GM23338 (cell line): ENCODE data around the gene CENPV. TPM values are rescaled to one million over a fixed set of nuclear protein-coding genes. Genes with fewer than 3 reads are reported as not detected.
A peak's percentile ranks its signal among the peaks of the same experiment; 100 is the strongest.
"Not testable (repeated sequence)": the region's sequence is repeated elsewhere in the genome, so short reads cannot be mapped to it uniquely, and the experiment has no call there.

Experiments
- ATAC-seq: fragments of 200-7000 bp; cut with Tn5 transposase; 3 replicates; pipeline ENCODE4 v1.9.1; 2020
- DNase-seq: peaks from one replicate; pipeline ENCODE4 v3.0.0-alpha.2; 2015; ENCODE audit warnings: low spot score
- H2AFZ ChIP-seq: fragments of 200-600 bp; sonication (generic); 2 replicates; pipeline ENCODE4 v1.8.0; 2016; ENCODE audit warnings: antibody characterized with exemption, mild to moderate bottlenecking, moderate library complexity
- H3F3A ChIP-seq: fragments of 200-600 bp; sonication (generic); replicated peaks from 2 replicates; pipeline ENCODE4 v1.8.0; 2017; ENCODE audit warnings: antibody characterized with exemption, mixed run types, low read depth
- H3K27ac ChIP-seq: fragments of 200-600 bp; sonication (generic); 2 replicates; pipeline ENCODE4 v1.6.1; 2016; ENCODE audit warnings: low read depth
- H3K27me3 ChIP-seq: fragments of 200-600 bp; sonication (generic); 2 replicates; pipeline ENCODE4 v1.8.0; 2016; ENCODE audit warnings: mild to moderate bottlenecking, mixed run types, moderate library complexity; ENCODE audit not compliant: insufficient read depth
- H3K36me3 ChIP-seq: fragments of 200-600 bp; sonication (generic); 2 replicates; pipeline ENCODE4 v1.8.0; 2016; ENCODE audit warnings: mild to moderate bottlenecking; ENCODE audit not compliant: insufficient read depth
- H3K4me1 ChIP-seq: fragments of 200-600 bp; sonication (generic); 2 replicates; pipeline ENCODE4 v1.8.0; 2016; ENCODE audit warnings: mild to moderate bottlenecking, moderate library complexity; ENCODE audit not compliant: insufficient read depth
- H3K4me2 ChIP-seq: fragments of 200-600 bp; sonication (generic); 2 replicates; pipeline ENCODE4 v1.7.1; 2017; ENCODE audit warnings: mixed run types
- H3K4me3 ChIP-seq: fragments of 200-600 bp; sonication (generic); 2 replicates; pipeline ENCODE4 v1.6.1; 2016; ENCODE audit warnings: mixed run types
- H3K79me2 ChIP-seq: fragments of 200-600 bp; sonication (generic); replicated peaks from 2 replicates; pipeline ENCODE4 v1.8.0; 2017; ENCODE audit warnings: mild to moderate bottlenecking; ENCODE audit not compliant: insufficient read depth
- H3K9me2 ChIP-seq: fragments of 200-600 bp; sonication (generic); 2 replicates; pipeline ENCODE4 v1.8.0; 2017; ENCODE audit not compliant: insufficient read depth
- H4K20me1 ChIP-seq: fragments of 200-600 bp; sonication (generic); replicated peaks from 2 replicates; pipeline ENCODE4 v1.8.0; 2017; ENCODE audit warnings: mild to moderate bottlenecking; ENCODE audit not compliant: insufficient read depth
- H3K27ac Mint-ChIP-seq: 2 replicates; pipeline ENCODE4 v1.8.0; 2020; ENCODE audit warnings: inconsistent platforms, mild to moderate bottlenecking, moderate library complexity, mixed read lengths
- H3K27me3 Mint-ChIP-seq: 3 replicates; pipeline ENCODE4 v1.8.0; 2022; ENCODE audit warnings: low read depth, mild to moderate bottlenecking, moderate library complexity, mixed read lengths, inconsistent platforms; ENCODE audit not compliant: insufficient read depth, poor library complexity
- H3K36me3 Mint-ChIP-seq: 3 replicates; pipeline ENCODE4 v1.8.0; 2021; ENCODE audit warnings: low read depth, mild to moderate bottlenecking, inconsistent platforms, moderate library complexity, mixed read lengths
- H3K4me1 Mint-ChIP-seq: 3 replicates; pipeline ENCODE4 v1.8.0; 2020; ENCODE audit warnings: mild to moderate bottlenecking, inconsistent platforms, mixed read lengths
- H3K4me3 Mint-ChIP-seq: 3 replicates; pipeline ENCODE4 v1.8.0; 2021; ENCODE audit warnings: moderate library complexity, mild to moderate bottlenecking, inconsistent platforms, mixed read lengths
- H3K9me3 Mint-ChIP-seq: 3 replicates; pipeline ENCODE4 v1.8.0; 2020; ENCODE audit warnings: moderate library complexity, mild to moderate bottlenecking, inconsistent platforms, mixed read lengths
- polyA plus RNA-seq: library from polyadenylated mRNA; unstranded; fragments of >200 nt; fragmentation: Nextera tagmentation; extraction: Ambion mirVana; gene quantifications from 2 replicates; pipeline ENCODE4 v1.2.1, GENCODE V29; 2016
- total RNA-seq: library from RNA; depleted of rRNA; stranded (reverse); fragments of >200 nt; shearing (Covaris generic); gene quantifications from 2 replicates; pipeline ENCODE4 v1.2.3, GENCODE V29; 2014
- TF ChIP-seq, protein P1 (sequence below): IDR thresholded peaks from one replicate; pipeline ENCODE4 v1.6.1; 2018; ENCODE audit warnings: antibody characterized with exemption; ENCODE audit not compliant: unreplicated experiment
- TF ChIP-seq, protein P2 (sequence below): fragments of 250-450 bp; sonication (Bioruptor Pico); IDR thresholded peaks from 2 replicates; pipeline ENCODE4 v1.5.0; 2020; ENCODE audit warnings: mild to moderate bottlenecking, moderate library complexity

The CENPV gene
- total and polyA plus RNA-seq, 2 experiments from 2014 or later = 139 to 300 TPM

DNA sequence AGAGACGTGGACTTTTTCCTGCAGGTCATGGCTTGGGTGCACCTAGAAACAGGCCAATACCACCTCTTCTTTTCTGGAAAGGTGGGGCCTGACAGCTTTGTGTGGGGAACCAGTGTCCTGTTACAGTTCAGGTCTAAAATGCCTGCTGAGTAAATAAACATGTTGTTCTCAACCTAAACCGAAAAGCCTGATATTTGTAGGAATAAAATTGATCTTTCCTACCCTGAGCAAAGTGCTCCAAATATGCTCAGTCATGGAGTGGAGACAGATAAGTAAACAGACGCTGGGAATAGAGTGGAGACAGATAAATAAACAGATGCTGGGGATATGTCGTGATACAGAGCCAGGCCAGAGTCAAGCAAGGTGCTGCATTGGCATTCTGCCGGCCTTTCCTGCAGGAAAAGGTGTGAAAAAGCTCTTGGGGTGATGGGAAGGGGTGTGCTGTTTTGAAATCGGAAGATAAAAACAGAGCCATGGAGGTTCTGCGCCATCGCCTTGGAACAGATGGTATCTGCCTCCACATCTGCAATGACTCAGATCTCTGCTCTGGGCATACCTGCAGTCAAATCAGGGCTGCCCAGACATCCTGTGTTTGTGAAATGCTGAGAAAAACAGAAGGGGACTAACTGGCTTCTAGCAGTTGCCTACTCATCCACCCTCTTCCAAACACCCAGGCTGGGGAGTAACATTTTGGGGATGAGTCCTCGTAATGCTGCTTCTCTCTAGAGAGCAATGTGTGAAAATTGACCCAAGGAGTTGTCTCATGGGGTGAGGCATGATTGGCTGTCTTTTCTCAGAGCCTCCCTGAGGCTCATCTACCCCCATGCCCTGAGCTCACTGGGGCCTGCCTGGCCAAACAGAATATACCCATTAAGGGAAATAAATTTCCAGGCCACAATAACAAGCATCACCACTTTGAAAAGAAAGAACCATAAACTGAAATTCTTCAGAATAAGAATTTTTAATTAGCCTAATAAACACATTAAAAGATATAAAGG lies 45.3 kb upstream of the CENPV start (continued):
- TF ChIP-seq, protein P1, sequence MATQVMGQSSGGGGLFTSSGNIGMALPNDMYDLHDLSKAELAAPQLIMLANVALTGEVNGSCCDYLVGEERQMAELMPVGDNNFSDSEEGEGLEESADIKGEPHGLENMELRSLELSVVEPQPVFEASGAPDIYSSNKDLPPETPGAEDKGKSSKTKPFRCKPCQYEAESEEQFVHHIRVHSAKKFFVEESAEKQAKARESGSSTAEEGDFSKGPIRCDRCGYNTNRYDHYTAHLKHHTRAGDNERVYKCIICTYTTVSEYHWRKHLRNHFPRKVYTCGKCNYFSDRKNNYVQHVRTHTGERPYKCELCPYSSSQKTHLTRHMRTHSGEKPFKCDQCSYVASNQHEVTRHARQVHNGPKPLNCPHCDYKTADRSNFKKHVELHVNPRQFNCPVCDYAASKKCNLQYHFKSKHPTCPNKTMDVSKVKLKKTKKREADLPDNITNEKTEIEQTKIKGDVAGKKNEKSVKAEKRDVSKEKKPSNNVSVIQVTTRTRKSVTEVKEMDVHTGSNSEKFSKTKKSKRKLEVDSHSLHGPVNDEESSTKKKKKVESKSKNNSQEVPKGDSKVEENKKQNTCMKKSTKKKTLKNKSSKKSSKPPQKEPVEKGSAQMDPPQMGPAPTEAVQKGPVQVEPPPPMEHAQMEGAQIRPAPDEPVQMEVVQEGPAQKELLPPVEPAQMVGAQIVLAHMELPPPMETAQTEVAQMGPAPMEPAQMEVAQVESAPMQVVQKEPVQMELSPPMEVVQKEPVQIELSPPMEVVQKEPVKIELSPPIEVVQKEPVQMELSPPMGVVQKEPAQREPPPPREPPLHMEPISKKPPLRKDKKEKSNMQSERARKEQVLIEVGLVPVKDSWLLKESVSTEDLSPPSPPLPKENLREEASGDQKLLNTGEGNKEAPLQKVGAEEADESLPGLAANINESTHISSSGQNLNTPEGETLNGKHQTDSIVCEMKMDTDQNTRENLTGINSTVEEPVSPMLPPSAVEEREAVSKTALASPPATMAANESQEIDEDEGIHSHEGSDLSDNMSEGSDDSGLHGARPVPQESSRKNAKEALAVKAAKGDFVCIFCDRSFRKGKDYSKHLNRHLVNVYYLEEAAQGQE = no peak
- TF ChIP-seq, protein P2, sequence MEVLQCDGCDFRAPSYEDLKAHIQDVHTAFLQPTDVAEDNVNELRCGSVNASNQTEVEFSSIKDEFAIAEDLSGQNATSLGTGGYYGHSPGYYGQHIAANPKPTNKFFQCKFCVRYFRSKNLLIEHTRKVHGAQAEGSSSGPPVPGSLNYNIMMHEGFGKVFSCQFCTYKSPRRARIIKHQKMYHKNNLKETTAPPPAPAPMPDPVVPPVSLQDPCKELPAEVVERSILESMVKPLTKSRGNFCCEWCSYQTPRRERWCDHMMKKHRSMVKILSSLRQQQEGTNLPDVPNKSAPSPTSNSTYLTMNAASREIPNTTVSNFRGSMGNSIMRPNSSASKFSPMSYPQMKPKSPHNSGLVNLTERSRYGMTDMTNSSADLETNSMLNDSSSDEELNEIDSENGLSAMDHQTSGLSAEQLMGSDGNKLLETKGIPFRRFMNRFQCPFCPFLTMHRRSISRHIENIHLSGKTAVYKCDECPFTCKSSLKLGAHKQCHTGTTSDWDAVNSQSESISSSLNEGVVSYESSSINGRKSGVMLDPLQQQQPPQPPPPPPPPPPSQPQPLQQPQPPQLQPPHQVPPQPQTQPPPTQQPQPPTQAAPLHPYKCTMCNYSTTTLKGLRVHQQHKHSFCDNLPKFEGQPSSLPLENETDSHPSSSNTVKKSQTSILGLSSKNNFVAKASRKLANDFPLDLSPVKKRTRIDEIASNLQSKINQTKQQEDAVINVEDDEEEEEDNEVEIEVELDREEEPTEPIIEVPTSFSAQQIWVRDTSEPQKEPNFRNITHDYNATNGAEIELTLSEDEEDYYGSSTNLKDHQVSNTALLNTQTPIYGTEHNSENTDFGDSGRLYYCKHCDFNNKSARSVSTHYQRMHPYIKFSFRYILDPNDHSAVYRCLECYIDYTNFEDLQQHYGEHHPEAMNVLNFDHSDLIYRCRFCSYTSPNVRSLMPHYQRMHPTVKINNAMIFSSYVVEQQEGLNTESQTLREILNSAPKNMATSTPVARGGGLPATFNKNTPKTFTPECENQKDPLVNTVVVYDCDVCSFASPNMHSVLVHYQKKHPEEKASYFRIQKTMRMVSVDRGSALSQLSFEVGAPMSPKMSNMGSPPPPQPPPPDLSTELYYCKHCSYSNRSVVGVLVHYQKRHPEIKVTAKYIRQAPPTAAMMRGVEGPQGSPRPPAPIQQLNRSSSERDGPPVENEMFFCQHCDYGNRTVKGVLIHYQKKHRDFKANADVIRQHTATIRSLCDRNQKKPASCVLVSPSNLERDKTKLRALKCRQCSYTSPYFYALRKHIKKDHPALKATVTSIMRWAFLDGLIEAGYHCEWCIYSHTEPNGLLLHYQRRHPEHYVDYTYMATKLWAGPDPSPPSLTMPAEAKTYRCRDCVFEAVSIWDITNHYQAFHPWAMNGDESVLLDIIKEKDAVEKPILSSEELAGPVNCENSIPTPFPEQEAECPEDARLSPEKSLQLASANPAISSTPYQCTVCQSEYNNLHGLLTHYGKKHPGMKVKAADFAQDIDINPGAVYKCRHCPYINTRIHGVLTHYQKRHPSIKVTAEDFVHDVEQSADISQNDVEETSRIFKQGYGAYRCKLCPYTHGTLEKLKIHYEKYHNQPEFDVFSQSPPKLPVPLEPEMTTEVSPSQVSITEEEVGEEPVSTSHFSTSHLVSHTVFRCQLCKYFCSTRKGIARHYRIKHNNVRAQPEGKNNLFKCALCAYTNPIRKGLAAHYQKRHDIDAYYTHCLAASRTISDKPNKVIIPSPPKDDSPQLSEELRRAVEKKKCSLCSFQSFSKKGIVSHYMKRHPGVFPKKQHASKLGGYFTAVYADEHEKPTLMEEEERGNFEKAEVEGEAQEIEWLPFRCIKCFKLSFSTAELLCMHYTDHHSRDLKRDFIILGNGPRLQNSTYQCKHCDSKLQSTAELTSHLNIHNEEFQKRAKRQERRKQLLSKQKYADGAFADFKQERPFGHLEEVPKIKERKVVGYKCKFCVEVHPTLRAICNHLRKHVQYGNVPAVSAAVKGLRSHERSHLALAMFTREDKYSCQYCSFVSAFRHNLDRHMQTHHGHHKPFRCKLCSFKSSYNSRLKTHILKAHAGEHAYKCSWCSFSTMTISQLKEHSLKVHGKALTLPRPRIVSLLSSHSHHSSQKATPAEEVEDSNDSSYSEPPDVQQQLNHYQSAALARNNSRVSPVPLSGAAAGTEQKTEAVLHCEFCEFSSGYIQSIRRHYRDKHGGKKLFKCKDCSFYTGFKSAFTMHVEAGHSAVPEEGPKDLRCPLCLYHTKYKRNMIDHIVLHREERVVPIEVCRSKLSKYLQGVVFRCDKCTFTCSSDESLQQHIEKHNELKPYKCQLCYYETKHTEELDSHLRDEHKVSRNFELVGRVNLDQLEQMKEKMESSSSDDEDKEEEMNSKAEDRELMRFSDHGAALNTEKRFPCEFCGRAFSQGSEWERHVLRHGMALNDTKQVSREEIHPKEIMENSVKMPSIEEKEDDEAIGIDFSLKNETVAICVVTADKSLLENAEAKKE (CRISPR knock-in tag) = no peak

DNA sequence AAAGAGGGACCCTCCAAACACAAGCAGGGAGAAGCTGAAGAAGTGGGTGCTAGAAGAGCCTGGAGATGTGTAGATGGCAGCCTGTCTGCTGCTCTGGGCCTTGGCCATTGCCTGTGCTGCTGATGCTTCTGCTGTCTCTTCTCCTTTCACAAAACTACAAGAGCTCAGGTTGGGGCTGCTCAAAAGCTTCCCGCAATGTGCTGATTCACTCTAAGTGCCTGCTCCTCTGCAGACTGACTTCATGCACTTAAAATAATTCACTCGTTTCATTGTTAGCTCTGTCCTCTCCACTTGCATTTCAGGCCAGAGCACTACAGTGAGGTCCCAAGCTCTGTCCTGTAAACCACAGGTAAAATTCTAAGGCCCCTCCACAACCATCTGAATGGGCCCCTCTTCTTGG lies 43.4 kb upstream of the CENPV start:
- not testable (repeated sequence) for H3K4me3 ChIP-seq, H3K4me3 Mint-ChIP-seq, H2AFZ ChIP-seq, H3K27ac ChIP-seq, H4K20me1 ChIP-seq, H3K27me3 Mint-ChIP-seq, H3K79me2 ChIP-seq, H3K27me3 ChIP-seq, ATAC-seq, DNase-seq, H3K9me2 ChIP-seq, H3K9me3 Mint-ChIP-seq, H3K36me3 Mint-ChIP-seq, H3K4me2 ChIP-seq, H3K36me3 ChIP-seq, H3F3A ChIP-seq
- H3K27ac Mint-ChIP-seq = peak overlapping the region; percentile 27; the same call in 1 of the 2 replicates
- peaks cover 21% of the 10 kb centered on the region for H3K4me1 Mint-ChIP-seq
- H3K4me1 ChIP-seq = peaks cover 19% of the 10 kb centered on the region

DNA sequence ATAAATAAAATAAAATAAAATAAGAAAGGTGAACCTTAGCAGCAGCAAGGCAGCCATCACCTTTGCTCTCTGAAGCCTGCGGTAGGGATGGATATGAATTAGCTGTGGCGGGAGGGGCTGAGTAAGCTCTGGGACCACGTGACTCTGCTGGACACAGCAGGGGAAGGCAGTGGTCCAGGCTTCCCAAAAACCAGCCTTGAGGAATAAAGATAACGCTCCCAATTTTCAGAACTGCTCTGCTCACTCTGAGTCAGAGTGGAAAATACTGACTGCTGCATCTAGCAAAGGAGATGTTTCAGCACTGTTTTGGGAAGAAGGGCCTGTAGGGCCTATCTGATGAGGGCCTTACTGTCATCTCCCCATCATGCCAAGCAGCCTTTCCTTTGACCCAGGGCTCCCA lies 42.6 kb upstream of the CENPV start:
- H3K9me2 ChIP-seq, H3K36me3 ChIP-seq, H3F3A ChIP-seq, H3K4me3 Mint-ChIP-seq, H3K27me3 ChIP-seq, DNase-seq, H3K9me3 Mint-ChIP-seq, H3K79me2 ChIP-seq, H3K36me3 Mint-ChIP-seq, H3K27ac ChIP-seq, ATAC-seq, H3K27me3 Mint-ChIP-seq, H4K20me1 ChIP-seq, H3K4me3 ChIP-seq, H2AFZ ChIP-seq, H3K4me2 ChIP-seq: not testable (repeated sequence)
- H3K4me1 ChIP-seq = peaks cover 19% of the 10 kb centered on the region
- Mint-ChIP-seq H3K27ac (peak overlapping the region; percentile 44; the same call in 1 of the 2 replicates), H3K4me1 (peaks cover 21% of the 10 kb centered on the region)

DNA sequence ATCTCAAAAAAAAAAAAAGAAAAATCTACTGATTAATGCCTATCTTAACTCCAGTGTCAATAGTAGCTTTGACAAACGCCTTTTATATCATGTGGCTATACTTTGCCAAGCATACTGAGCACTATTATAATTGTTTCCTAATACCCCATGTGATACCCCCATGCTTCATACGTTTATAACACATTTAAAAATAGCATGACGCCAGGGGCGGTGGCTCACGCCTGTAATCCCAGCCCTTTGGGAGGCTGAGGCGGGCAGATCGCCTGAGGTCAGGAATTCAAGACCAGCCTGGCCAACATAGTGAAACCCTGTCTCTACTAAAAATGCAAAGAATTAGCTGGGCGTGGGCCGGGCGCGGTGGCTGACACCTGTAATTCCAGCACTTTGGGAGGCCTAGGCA lies 39.2 kb upstream of the CENPV start:
- H3K9me2 ChIP-seq, H3K4me1 ChIP-seq, H3K9me3 Mint-ChIP-seq, DNase-seq, H3K4me3 ChIP-seq, H3K27ac Mint-ChIP-seq, H3K36me3 ChIP-seq, H3K4me3 Mint-ChIP-seq, H3K27me3 Mint-ChIP-seq, H3K36me3 Mint-ChIP-seq, ATAC-seq, H3K79me2 ChIP-seq, H4K20me1 ChIP-seq, H3F3A ChIP-seq, H2AFZ ChIP-seq, H3K4me2 ChIP-seq, H3K27me3 ChIP-seq, H3K27ac ChIP-seq: not testable (repeated sequence)
- peaks cover 12% of the 10 kb centered on the region; the same call in 2 of the 3 replicates for H3K4me1 Mint-ChIP-seq
